K562 (cell line): Measurements from ENCODE around the gene NMT1. TPM values are rescaled to one million over a fixed set of nuclear protein-coding genes. Genes with fewer than 3 reads are reported as not detected.

Experiments
- CAMTA2 ChIP-seq: fragments of 250-450 bp; sonication (Bioruptor Pico); conservative IDR thresholded peaks from 2 replicates; pipeline ENCODE4 v1.5.1; 2022
- CHD7 ChIP-seq: fragments of 200-600 bp; sonication (generic); IDR thresholded peaks from one replicate; pipeline ENCODE4 v1.6.1; 2012; ENCODE audit warnings: mild to moderate bottlenecking, low read depth, low read length, inconsistent platforms
- ID3 ChIP-seq, 2 experiments: fragments of 250-450 bp in 1 of 2; fragments of 450-650 bp in 1 of 2; sonication (Bioruptor Pico) in 1 of 2; IDR thresholded peaks; 2 replicates each; pipeline versions ENCODE4 v1.6.1 to v1.8.0; 2016 to 2021; ENCODE audit warnings: mild to moderate bottlenecking in 2 of 2, moderate library complexity in 2 of 2, missing compliant biosample characterization in 1 of 2, missing genetic modification characterization in 1 of 2
- MYC ChIP-seq, 2 experiments: fragments of 250-450 bp in 1 of 2; sonication (Bioruptor Pico) in 1 of 2; IDR thresholded peaks; 2 replicates each; pipeline versions ENCODE4 v1.5.1 to v1.6.1; 2012 to 2021; ENCODE audit warnings: low read depth in 2 of 2, borderline replicate concordance in 1 of 2, improper control_type of control experiment in 1 of 2, low read length in 1 of 2, mild to moderate bottlenecking in 1 of 2, moderate library complexity in 1 of 2
- PHF21A ChIP-seq: fragments of 450-650 bp; IDR thresholded peaks from 2 replicates; pipeline ENCODE4 v1.6.1; 2017; ENCODE audit warnings: low read depth, borderline replicate concordance
- RBM14 ChIP-seq: fragments of 200-400 bp; formaldehyde crosslinking; IDR thresholded peaks from 2 replicates; pipeline ENCODE4 v1.6.1; 2018; ENCODE audit warnings: low read depth, mild to moderate bottlenecking, low read length, moderate library complexity, borderline replicate concordance; ENCODE audit not compliant: insufficient read depth
- ZBTB11 ChIP-seq, 3 experiments: fragments of 200-800 bp in 1 of 3; fragments of 250-450 bp in 1 of 3; fragments of 450-650 bp in 1 of 3; sonication (Bioruptor Pico) in 1 of 3; sonication (Bioruptor generic) in 1 of 3; formaldehyde crosslinking in 1 of 3; IDR thresholded peaks; 2 replicates each; pipeline versions ENCODE4 v1.6.1 to v1.8.0; 2016 to 2022; ENCODE audit warnings: mild to moderate bottlenecking in 2 of 3, missing genetic modification characterization in 2 of 3, missing compliant biosample characterization in 1 of 3, moderate library complexity in 1 of 3
- ZEB2 ChIP-seq: fragments of 450-650 bp; IDR thresholded peaks from 2 replicates; pipeline ENCODE4 v1.6.1; 2016
- ZFPM2 ChIP-seq: fragments of 250-450 bp; sonication (Bioruptor Pico); IDR thresholded peaks from 2 replicates; pipeline ENCODE4 v1.5.1; 2022; ENCODE audit warnings: mild to moderate bottlenecking
- polyA plus RNA-seq, 8 experiments: library from polyadenylated mRNA; depleted of rRNA in 4 of 8; stranded (reverse) in 5 of 8; unstranded in 3 of 8; fragments of >200 nt; fragmentation: Nextera tagmentation in 2 of 8; fragmentation: Illumina TruSeq in 1 of 8; extraction: Ambion mirVana in 2 of 8; extraction: Trizol in 1 of 8; gene quantifications; 2 replicates each; pipeline versions ENCODE4 v1.2.1 to v1.2.3, GENCODE V29; 2011 to 2014; ENCODE audit warnings: inconsistent platforms in 1 of 8, missing spikeins in 1 of 8
- total RNA-seq, 7 experiments: library from RNA; depleted of rRNA in 6 of 7; stranded (reverse); fragments of >200 nt in 6 of 7; fragmentation: Illumina TruSeq in 2 of 7; extraction: Trizol in 2 of 7; gene quantifications; 2 replicates each; pipeline versions ENCODE4 v1.2.1 to v1.2.3, GENCODE V29; 2011 to 2021; ENCODE audit warnings: low replicate concordance in 1 of 7

NMT1 gene
- total and polyA plus RNA-seq, 9 of the 15 experiments (the other 6 are each of a cell fraction or from before 2014, with no cell fraction given): 86.7 to 569 (median 213) TPM

GRCh38 chr17:45148183-45149036 lies 87.3 kb downstream of the NMT1 start, which contains the start of gene HEXIM1 (continued):
- peak; percentile 20; the same call in 1 of the 2 replicates for TF ChIP-seq MYC (IDR thresholded peaks at IDR 0.05; ENCODE audit: low read depth, low read length)
- TF ChIP-seq MYC (CRISPR knock-in tag; IDR thresholded peaks at IDR 0.05; ENCODE audit: borderline replicate concordance, low read depth): peak; percentile 79; the same call in 1 of the 2 replicates
- no peak for TF ChIP-seq RBM14
- no peak for TF ChIP-seq ZBTB11 (CRISPR knock-in tag; IDR thresholded peaks at IDR 0.05)
- peak; percentile 97 for TF ChIP-seq ZFPM2
- TF ChIP-seq ZEB2: peak; percentile 91
- peak; percentile 59; the same call in 1 of the 2 replicates for TF ChIP-seq PHF21A
- no peak for TF ChIP-seq ID3 (CRISPR knock-in tag; IDR thresholded peaks at IDR 0.05)
- peak; percentile 90 for TF ChIP-seq ID3 (tag; IDR thresholded peaks at IDR 0.05)
- TF ChIP-seq CHD7: peak; percentile 34
- peak; percentile 96 for TF ChIP-seq CAMTA2 (CRISPR knock-in tag)
